Astrocyte of the hippocampus (primary cell): ENCODE results near the gene NEMF.
"Not testable (repeated sequence)": the region's sequence is repeated elsewhere in the genome, so short reads cannot be mapped to it uniquely, and the experiment has no call there.

ENCODE experiments used
- DNase-seq: peaks from one replicate; pipeline ENCODE4 v3.0.0; 2011; ENCODE audit warnings: low read depth, low spot score

NEMF gene

DNA sequence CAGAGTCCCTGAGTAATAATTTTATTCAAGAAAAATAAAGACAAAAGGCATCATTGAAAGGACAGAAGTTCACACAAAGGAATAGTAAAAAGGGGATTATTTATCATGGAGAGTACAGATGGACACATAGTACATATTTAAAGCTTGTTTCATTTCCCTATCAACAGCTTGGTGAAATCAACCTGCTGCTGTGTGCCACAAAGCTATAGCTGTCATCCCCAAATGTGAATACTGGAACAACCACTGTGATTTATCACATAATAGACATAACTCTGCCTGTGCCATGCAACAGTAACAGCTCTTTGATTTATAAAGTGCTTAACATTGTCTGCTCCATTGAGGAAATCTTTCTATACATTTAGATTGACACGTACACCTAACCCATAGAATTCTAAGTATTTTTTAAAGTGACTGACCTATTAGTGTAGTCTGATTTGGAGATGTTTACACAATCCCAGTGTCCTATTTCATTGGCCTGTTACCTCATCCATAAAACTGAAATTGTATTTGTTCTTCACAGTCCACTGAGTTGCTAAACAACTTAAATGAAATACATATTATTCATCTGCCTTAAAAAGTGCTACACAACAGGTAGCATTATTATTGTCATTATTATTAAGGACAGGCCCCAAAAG is 3.3 kb downstream of the NEMF start:
- no peak for DNase-seq

DNA sequence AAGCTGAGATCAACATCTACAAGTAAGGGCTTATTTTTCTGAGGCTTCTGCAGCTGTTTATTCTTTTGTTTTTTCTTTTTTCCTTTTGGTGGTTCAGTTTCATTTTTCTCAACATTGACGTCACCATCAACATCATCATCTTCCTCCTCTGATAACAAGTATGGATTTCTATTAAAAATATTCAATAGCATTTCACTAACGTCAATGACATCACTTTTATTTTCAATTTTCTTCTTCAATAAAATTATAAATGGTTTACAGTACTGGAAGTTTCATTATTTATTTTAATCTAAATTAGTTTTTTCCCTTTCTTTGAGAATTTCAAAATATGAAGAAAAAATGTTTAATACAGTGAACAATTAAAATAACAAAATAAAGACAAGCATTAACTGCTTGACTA is 23.9 kb downstream of the NEMF start:
- no peak for DNase-seq

DNA sequence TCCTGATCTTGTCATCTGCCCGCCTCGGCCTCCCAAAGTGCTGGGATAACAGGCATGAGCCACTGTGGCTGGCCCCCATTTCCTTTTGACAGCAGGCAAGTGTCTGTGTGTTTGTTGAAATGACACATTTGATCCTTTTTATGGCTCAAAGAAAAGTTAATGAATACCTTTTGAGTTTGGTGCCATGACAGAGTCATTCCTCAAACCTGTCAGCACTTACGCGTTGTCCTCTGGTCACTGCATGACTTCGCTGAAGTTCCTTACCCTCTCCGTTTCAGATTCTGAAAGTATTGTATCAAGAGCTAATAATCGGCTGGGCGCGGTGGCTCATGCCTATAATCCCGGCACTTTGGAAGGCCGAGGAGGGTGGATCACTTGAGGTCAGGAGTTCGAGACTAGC is 32.4 kb downstream of the NEMF start:
- no peak for DNase-seq

DNA sequence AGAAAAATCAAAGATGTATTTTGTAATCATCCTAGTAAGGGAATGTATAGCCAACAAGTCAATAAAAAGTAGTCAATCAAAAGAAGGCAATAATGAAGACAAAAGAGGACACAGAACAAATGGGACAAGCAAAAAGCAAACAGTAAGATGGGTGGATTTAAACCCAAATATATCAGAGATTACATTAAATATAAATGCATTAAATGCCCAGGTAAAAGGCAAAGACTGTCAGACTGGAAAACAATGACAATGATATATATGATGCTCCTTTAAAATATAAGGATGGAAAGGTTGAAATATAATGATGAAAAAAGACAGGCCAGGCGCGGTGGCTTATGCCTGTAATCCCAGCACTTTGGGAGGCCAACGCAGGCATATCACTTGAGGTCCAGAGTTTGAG is 35.7 kb downstream of the NEMF start:
- no peak for DNase-seq

DNA sequence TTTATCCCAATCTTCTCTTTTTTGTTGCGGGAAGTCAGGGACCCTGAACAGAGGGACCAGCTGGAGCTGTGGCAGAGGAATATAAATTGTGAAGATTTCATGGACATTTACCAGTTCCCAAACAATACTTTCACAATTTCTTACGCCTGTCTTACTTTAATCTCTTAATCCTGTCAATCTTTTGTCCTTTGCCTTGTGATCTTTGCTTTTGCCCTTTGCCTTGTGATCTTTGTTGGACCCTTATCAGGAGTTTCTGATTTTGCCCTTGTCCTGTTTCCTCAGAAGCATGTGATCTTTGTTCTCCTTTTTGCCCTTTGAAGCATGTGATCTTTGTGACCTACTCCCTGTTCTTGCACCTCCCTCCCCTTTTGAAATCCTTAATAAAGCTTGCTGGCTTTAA is 36.5 kb downstream of the NEMF start:
- DNase-seq, result not testable (repeated sequence)

DNA sequence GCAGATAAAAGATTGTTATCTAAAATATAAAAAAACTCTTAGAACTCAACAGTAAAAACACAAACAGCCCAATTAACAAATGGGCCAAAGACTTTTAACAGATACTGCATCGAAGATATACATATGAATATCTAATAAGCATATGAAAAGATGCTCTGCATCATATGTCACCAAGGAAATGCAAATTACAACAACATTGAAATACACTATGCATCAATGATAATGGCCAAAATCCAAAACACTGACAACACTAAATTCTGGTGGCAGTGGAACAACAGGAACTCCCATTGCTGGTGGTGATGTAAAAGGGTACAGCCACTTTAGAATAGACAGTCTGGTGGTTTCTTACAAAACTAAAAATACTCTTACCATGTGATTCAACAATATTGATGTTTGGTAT is 43.8 kb downstream of the NEMF start:
- no peak for DNase-seq

DNA sequence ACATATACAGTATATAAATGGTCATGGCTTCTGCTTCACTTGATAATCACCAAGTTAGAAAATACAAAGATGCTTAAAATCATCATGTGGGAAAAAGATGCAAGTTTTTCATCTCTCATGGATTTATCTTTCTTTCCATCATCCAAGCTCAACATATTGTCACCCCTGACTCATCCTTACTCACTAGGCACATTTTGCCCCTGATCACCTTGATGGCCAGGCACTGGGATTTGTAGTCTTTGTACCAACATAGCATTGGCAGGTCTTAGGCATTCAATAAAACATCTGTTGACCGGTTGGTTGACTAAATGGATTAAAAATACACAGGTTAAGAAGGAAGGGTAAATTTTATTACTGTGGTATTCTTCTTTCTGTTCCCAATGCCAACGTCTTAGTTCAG is 56.6 kb downstream of the NEMF start:
- DNase-seq, result no peak

DNA sequence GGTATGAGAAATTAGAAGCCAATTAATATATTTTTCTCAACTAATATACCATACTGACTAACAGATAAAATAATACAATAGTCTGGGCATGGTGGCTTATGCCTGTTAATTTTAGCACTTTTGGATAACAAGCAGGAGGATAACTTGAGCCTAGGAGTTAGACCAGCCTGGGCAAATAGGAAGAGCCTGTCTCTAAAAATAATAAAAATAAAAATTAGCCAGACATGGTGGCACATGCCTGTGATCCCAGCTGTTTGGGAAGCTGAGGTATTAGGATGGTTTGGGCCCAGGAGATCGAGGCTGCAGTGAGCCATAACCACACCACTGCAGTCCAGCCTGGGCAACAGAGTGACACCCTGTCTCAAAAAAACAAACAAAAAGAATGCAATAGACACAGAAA is 60.0 kb downstream of the NEMF start:
- no peak for DNase-seq

DNA sequence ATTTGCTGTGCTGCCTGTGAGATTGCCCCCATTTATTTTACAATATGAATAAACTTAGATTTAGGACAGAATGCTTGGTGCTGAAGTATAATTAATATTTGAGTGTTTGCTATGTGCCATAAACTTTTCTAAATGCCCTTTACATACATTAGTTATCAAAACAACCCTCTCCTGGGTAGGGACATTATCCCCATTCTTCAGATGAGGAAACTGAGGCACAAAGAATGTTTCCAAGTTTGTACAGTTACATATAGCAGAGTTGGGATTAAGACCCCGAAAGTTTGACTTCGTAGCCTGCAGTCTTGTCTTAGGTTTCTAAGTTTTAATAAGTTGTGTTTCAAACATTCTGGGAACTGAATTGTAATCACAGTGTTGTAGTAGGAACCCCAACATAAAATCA is 66.3 kb downstream of the NEMF start:
- DNase-seq, result no peak

DNA sequence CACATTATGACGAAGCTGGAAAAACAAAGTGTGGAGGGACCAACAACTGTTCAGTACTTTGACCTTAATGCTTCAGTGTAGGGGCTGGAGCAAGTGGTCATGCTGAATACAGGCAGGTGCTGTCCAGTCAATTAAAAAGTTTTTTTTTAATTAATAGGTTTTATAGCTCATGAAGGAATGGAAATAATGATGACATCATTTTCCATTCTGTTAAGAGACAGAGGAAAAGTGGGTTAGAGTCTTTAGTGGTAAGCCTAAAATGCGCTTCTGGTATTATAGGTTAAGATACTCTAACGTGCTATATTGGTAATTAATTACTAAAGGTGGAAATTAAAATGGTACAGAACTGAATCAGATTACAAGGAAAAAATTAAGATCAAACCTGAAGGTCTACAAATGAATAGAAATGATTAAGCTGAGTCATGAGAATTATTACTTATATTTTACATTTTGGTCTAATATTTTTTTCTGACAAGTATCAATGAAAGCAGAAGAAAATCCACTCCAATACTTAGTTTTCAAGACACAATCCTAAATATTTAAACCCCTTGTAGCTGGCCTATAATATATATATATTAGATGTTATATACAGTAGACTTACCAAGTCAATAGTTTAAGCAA is 69.1 kb downstream of the NEMF start:
- DNase-seq, result no peak

DNA sequence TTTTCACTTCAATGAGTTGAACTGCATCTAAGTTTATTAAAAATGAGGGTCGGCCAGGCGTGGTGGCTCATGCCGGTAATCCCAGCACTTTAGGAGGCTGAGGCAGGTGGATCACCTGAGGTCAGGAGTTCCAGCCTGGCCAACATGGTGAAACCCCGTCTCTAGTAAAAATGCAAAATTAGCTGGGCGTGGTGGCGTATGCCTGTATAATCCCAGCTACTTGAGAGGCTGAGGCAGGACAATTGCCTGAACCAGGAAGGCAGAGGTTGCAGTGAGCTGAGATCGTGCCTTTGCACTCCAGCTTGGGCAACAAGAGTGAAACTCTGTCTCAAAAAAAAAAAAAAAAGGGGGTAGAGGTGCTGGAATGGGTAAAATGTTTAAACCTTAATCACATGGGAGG is 71.5 kb downstream of the NEMF start:
- DNase-seq, result not testable (repeated sequence)

DNA sequence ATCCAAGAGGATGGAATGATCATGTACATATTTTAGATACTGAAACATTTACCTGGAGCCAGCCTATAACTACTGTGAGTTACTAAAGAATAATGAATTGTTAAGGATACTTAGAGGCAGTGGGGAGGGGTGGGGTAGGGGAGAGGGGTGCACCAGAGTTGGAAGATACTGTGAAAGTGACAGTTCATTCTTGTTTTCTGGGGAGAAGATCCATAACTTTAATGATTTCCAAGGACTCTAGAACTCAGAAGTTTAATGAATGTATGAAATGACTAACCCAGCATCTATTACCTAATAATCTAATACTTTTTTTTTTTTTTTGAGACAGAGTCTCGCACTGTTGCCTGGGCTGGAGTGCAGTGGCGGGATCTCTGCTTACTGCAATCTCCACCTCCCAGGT is 74.2 kb downstream of the NEMF start:
- no peak for DNase-seq

DNA sequence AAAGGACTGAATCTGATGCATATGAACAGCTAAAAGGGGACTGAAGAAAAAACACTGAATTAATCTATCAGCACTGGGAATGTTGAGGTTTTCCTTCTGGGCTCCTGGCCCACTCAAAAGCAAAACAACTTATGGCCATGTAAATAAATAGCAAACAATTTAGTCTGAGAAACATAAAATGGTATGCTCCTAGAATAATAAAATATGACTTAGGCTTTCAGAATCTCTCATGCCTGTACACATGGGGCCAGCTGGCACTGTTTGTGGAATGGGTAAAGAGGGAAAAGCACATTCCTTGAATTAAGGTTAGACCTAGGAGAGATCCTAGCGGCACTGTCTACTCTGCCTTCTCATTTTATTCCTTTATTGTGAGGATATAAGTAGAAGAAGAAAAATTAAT is 78.5 kb downstream of the NEMF start:
- peak; percentile 64 for DNase-seq

DNA sequence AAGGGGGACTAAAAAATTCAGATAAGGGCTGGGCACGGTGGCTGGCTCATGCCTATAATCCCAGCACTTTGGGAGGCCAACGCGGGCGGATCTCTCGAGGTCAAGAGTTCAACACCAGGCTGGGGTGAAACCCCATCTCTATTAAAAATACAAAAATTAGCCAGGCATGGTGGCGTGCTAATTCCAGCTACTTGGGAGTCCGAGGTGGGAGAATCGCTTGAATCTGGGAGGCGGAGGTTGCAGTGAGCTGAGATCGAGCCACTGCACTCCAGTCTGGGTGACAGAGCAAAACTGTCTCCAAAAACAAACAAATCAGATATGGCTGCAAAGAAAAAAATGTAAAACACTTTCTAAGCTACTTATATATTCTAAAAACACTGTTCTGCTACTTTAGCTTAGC is 80.9 kb downstream of the NEMF start:
- not testable (repeated sequence) for DNase-seq

DNA sequence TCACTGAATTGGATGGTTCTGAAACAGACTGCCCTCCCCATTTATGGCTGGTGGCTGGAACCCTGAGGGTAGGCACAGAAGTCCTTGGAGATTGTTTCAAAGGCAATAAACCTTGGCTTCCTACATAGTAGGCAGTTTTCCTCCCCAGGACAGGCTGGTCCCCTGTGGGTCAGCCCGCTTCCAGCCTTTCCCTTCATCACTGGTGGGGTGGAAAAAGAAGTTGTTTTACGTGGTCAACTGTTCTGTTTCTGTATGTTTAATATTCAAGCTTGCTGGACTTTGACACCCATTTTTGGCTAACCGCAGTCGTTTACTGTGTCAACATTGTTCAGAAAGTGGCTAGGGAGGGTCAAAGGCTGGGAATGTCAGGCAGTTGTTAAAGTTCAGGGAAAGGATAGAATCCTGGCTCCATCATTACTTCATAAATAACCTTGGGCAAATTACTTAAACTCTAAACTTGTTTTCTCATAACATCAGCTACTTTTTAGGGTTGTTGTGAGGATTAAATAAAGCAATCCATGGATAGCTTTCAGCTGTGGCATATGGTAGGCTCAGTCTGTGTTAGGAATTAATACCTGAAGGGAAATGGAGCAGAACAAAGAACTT is 82.3 kb downstream of the NEMF start:
- DNase-seq, result peak; percentile 53

DNA sequence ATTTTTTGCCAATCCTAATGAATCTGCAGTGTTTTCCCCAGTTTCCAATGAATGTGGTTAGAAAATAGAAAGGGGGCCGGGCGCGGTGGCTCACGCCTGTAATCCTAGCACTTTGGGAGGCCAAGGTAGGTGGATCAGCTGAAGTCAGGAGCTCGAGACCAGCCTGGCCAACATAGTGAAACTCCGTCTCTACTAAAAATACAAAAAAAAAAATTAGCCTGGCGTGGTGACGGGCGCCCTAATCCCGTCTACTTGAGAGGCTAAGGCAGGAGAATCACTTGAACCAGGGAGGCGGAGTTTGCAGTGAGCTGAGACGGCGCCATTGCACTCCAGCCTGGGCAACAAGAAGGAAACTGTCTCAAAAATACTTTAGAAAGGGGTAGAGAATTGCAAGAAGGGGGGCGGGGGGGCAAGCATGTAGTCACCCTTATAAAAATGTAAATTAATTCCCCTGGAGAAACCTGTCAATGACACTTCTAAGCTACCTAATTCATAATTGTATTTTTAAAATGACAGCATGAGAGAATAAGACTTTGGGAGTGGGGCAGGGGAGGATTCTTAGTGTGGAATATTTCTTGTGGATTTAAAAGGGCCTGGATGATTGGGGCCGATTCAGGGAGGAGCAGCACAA is 82.9 kb downstream of the NEMF start:
- DNase-seq, result peak; percentile 19

DNA sequence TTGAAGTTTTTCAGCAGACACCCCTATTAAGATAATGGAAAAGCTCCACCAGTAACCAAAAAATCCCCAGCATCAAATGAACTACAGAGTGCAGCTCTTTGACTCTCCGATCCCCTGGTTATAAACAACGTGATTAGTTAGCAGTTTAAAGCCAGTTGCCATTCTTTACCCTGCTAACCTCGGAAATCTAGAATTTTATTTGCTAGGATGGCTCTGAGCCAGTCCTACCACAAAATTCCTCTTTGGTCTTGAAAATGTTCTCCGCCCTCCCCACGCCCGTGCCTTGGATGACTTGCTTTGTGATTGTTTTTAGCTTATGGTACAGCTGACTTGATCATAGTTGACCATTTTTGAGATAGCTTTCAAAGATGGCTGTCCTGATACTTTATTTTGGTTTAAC is 83.4 kb downstream of the NEMF start:
- peak; percentile 79 for DNase-seq

DNA sequence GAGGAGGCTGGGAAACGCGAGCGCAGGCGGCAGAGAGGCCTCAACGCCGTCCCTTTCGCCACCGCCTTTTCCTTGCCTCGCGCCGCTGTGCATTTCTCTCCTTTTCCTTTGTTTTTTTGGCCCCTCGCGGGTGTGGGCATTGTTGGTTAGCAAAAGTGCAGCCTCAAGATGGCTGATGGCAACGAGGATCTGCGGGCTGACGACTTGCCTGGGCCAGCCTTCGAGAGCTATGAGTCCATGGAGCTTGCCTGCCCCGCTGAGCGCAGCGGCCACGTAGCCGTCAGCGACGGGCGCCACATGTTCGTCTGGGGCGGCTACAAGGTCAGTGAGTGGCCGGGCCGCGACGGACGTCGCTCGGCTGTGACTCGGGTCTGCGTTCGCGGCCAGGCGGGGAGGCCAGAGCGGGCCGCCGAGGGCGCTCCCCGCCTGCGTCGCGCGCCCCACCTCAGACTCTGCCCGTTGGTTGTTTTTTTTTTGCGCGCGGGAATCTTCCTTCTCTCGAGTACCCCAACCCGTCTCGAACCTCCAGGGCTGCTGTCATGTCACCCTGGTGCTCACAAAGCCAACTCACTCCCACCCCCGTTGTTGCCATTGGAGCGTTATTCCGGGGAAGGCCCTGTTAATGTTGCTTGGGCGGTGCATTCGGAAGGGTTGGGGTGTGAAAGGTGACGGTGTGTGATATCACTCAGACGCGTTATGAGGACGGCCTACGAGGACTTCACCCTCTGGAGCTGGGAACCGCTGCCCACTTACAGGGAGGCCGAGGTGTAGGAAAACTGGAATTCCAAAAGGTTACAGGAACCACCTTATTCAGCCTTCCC is 84.1 kb downstream of the NEMF start:
- DNase-seq, result peak; percentile 76

DNA sequence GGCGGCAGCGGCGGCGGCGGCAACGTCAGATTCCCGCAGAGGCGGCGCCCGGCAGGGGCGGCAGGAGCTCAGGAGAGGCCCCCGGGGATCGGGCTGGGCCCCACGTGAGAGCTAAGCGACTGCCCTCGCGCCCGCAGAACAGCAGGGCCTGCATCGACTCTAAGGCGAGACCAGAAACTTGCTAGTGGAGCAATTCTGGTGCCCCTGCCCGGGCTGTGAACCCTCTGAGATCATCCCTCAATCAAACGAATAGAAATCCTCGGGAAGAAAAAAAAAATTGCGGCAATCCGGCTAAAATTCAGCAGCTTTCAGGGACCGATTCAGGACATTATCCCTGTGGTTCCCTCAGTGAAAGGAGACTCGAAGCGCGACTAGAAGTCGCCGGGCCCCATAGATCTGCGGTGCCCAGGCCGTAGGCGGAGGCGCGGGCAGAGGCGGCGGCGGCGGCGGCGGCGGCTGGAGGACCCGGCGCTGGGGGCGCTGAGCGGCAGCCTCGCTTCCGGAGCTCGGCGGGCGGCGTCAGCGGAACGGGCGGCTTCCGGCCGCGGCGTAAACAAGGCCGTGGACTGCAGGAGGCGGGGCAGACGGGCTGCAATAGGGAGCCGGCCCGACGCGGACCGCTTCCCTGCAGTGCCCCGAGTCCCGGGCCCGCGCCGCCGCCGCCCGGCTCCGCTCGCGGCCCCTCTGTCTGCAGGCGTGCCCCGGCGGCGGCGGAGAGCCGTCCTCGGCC is 84.9 kb downstream of the NEMF start, which contains the start of gene KLHDC2:
TSS of gene KLHDC2 (plus strand) at position 583 of the 730 bp plus-strand sequence. CDS start 316 bp downstream, outside the sequence.
- DNase-seq, result peak; percentile 97

DNA sequence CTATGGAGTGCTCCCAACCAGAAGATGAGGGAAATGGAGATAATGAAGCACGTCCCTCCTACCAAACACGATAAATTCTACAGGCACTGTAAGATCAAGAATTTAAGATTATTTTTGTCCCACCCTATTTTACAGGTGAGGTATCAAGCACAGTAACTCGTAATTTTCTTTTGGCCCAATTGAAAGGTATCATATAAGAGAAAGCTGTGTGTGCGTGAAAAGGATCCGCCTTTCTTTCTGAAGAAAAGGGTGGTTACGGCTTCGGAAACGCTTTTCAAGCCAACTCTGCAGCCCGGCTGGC is 85.4 kb downstream of the NEMF start:
- no peak for DNase-seq

DNA sequence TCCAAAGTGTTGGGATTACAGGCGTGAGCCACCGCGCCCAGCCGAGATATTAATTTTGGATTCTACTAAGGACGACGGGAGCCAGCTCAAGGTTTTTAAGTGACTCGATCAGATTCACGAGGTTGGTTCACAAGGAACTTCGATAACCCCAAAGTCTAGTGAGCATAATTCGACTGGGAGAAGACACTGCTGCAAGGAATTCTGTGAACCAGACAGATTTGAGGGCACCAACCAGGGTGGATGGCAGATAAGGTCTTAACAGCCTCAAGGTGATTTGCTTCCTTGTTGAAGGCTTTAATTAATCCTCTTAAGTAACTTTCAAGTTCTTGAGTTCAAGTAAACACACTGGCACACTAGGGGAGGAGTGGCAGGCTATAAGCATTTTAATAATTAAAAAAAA is 85.7 kb downstream of the NEMF start:
- DNase-seq, result no peak
